ENCODE results near the gene EMD.

EMD gene

DNA sequence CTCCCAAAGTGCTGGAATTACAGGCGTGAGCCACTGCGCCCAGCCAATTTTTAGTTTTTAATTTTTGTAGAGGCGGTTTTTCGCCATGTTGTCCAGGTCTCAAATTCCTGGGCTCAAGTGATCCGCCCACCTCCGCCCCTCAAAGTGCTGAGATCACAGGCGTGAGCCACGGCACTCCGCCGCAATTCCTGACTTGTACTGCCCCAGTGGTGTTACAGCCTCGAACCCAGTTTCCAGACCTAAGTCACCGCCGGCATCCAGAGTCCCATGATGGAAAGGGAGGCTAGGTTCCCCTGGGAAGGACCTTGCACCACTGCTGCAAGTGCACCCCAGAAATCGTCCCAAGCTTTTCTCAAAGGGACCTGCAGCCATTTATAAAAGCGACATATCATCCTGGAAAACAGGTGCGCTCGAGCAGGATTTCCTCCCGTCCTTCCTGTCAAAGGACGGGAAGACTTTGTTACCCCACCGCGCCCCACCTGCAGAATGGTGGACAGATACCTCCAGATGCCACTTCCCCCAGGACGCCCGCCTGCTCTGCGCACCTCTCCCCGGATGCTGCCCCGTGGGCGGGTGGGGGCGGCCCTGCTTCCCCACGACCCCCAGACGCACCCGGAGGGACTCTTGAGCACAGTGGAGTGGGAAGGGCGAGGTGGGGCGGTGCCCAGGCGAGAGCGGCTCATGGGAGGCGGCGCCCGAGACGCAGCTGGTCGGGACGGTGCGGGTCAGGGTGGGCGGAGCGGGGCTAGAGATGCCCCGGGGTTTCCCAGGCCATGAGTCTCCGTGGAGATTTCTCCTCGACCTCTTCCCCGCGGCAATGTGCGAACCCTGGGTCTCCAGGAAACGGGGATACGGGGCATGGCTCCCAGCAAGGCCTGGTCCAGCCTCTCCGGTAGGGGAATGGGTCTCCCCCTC lies 18.1 kb downstream of the EMD start:
- TF ChIP-seq CTCF (IDR thresholded peaks at IDR 0.05) (no peak), ZFX (IDR thresholded peaks at IDR 0.05; ENCODE audit: borderline replicate concordance) (no peak)
- H3K27ac ChIP-seq: peak overlapping the region; percentile 93

GRCh38 chrX:154397888-154398667 lies 19.0 kb downstream of the EMD start, which contains the start of gene RPL10:
Gene RPL10 (plus strand): TSS chrX:154398377. CDS start chrX:154398520, 143 bp downstream.
- no peak for TF ChIP-seq ZFX (IDR thresholded peaks at IDR 0.05; ENCODE audit: borderline replicate concordance)
- TF ChIP-seq CTCF (IDR thresholded peaks at IDR 0.05): no peak
- H3K27ac ChIP-seq: peak within 1 kb of the TSS; percentile 93

GRCh38 chrX:154398668-154399526 lies 19.8 kb downstream of the EMD start:
- TF ChIP-seq ZFX (IDR thresholded peaks at IDR 0.05; ENCODE audit: borderline replicate concordance) (no peak), CTCF (IDR thresholded peaks at IDR 0.05) (peak; percentile 82)

GRCh38 chrX:154399527-154400368 lies 20.7 kb downstream of the EMD start:
- H3K27ac ChIP-seq: peak overlapping the region; percentile 93
- TF ChIP-seq ZFX (IDR thresholded peaks at IDR 0.05; ENCODE audit: borderline replicate concordance) (no peak), CTCF (IDR thresholded peaks at IDR 0.05) (no peak)

More at GRCh38 chrX:154398668-154399526, 19.8 kb downstream of the EMD start:
- peak overlapping the region; percentile 93 for H3K27ac ChIP-seq

GRCh38 chrX:154400369-154400817 lies 21.3 kb downstream of the EMD start:
- H3K27ac ChIP-seq: peak overlapping the region; percentile 93

GRCh38 chrX:154401045-154401799 lies 22.1 kb downstream of the EMD start:
- H3K27ac ChIP-seq: peak overlapping the region; percentile 93
- TF ChIP-seq ZFX (IDR thresholded peaks at IDR 0.05; ENCODE audit: borderline replicate concordance) (no peak), CTCF (IDR thresholded peaks at IDR 0.05) (no peak)
